Testis (tissue), 2 donors: ENCODE measurements around the gene MRGPRD.
"Not testable (repeated sequence)": the region's sequence is repeated elsewhere in the genome, so short reads cannot be mapped to it uniquely, and the experiment has no call there.

ENCODE experiments used
- POLR2A ChIP-seq: fragments of 450-650 bp; IDR thresholded peaks from one replicate; pipeline ENCODE4 v1.6.1; 2017; ENCODE audit warnings: antibody characterized with exemption, mild to moderate bottlenecking, moderate library complexity
- TF ChIP-seq, protein P1 (sequence below), 3 experiments: fragments of 450-650 bp in 2 of 3; fragments of 200-600 bp in 1 of 3; sonication (generic) in 1 of 3; IDR thresholded peaks; one replicate each; pipeline ENCODE4 v1.5.1; 2016 to 2019; ENCODE audit warnings: antibody characterized with exemption in 3 of 3, mild to moderate bottlenecking in 2 of 3, moderate library complexity in 1 of 3

DNA sequence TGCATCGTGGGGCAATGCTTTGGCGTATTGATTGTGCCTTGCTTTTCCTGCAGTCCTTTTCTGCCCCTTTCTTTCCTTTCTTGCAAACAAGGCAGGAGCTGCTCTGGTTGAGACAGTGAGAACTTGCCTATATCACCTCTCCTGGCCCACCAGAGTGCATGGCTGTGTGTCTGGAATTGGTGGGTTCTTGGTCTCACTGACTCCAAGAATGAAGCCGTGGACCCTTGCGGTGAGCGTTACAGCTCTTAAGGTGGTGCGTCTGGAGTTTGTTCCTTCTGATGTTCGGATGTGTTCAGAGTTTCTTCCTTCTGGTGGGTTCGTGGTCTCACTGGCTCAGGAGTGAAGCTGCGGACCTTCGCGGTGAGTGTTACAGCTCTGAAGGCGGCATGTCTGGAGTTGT lies 7.1 kb downstream of the MRGPRD start:
- TF ChIP-seq, protein P1, sequence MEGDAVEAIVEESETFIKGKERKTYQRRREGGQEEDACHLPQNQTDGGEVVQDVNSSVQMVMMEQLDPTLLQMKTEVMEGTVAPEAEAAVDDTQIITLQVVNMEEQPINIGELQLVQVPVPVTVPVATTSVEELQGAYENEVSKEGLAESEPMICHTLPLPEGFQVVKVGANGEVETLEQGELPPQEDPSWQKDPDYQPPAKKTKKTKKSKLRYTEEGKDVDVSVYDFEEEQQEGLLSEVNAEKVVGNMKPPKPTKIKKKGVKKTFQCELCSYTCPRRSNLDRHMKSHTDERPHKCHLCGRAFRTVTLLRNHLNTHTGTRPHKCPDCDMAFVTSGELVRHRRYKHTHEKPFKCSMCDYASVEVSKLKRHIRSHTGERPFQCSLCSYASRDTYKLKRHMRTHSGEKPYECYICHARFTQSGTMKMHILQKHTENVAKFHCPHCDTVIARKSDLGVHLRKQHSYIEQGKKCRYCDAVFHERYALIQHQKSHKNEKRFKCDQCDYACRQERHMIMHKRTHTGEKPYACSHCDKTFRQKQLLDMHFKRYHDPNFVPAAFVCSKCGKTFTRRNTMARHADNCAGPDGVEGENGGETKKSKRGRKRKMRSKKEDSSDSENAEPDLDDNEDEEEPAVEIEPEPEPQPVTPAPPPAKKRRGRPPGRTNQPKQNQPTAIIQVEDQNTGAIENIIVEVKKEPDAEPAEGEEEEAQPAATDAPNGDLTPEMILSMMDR (IDR thresholded peaks at IDR 0.05): not testable (repeated sequence)
- not testable (repeated sequence) for TF ChIP-seq POLR2A
